ENCODE data around the gene MOCS1.

DNA sequence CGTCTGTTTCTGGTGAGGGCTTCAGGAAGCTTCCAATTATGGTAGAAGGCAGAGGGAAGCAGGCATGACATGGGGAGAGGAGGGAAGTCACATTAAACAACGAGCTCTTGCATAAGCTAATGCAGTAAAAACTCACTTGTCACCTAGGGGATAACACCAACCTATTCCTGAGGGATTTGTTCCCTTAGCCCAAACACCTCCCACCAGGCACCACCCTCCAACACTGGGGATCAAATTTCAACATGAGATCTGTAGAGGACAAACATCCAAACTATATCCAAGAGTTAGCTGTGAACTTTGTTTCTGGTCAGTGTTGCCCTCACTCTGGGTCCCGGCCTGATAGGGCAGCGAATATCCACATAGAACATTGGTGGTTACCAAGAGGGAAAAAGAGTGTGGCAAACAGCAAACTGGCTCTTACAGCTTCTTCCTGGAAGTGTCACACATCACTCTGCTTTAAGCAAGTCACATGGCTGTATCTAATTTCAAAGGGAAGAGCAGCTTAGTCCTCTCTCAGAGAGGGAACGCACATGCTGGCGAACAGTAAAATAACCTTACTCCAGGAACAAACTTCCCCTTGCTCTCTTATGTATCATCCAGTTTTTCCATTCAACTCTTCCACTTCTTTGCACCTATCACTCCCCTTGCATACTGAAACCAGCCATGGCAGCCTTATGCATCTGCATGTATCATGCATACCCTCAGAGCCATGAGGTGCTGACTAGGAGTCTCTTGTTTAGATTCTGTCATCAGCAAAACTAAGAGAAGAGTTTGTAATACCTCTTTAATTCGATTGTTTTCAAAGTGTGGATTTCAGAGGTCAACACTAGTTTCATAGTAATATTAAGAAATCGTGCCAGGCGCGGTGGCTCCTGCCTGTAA lies 4.8 kb upstream of the MOCS1 start:
- TF ChIP-seq, protein P1, sequence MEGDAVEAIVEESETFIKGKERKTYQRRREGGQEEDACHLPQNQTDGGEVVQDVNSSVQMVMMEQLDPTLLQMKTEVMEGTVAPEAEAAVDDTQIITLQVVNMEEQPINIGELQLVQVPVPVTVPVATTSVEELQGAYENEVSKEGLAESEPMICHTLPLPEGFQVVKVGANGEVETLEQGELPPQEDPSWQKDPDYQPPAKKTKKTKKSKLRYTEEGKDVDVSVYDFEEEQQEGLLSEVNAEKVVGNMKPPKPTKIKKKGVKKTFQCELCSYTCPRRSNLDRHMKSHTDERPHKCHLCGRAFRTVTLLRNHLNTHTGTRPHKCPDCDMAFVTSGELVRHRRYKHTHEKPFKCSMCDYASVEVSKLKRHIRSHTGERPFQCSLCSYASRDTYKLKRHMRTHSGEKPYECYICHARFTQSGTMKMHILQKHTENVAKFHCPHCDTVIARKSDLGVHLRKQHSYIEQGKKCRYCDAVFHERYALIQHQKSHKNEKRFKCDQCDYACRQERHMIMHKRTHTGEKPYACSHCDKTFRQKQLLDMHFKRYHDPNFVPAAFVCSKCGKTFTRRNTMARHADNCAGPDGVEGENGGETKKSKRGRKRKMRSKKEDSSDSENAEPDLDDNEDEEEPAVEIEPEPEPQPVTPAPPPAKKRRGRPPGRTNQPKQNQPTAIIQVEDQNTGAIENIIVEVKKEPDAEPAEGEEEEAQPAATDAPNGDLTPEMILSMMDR (IDR thresholded peaks at IDR 0.05; ENCODE audit: low read depth, low read length), result no peak
- TF ChIP-seq EZH2phosphoT487 (IDR thresholded peaks at IDR 0.05; ENCODE audit: low read depth), result no peak

Measured in OCI-LY3 (cell line).